H1 (cell line): ENCODE data around the gene SPAG16. TPM values are rescaled to one million over a fixed set of nuclear protein-coding genes. Genes with fewer than 3 reads are reported as not detected.

ENCODE experiments used
- CTCF ChIA-PET: fragments of 300-600 bp; sonication (Branson Sonifier 250); formaldehyde crosslinking; loops from one replicate; lab custom pipeline; 2021; ENCODE audit not compliant: partially characterized antibody; lab: Charles Lee
- POLR2A ChIA-PET: fragments of 300-600 bp; sonication (Branson Sonifier 250); formaldehyde crosslinking; loops from one replicate; lab custom pipeline; 2021; ENCODE audit warnings: inconsistent platforms; ENCODE audit not compliant: partially characterized antibody; lab: Charles Lee
- DNase-seq, 2 experiments: peaks; one replicate each; pipeline versions ENCODE4 v3.0.0 to v3.0.0-alpha.2; 2010 to 2022; ENCODE audit warnings: low spot score in 2 of 2, low read depth in 1 of 2, mixed read lengths in 1 of 2
- FAIRE-seq: peaks from 2 replicates; lab custom pipeline; 2011; peaks lifted over from hg19 to GRCh38; lab: Jason Lieb, UNC
- H2AFZ ChIP-seq: 2 replicates; pipeline ENCODE4 v1.8.1; 2012; ENCODE audit warnings: low read length, inconsistent platforms
- H2AK5ac ChIP-seq: 2 replicates; pipeline ENCODE4 v1.6.1; 2013; ENCODE audit warnings: low read depth, low read length
- H2BK120ac ChIP-seq: replicated peaks from 2 replicates; pipeline ENCODE3; 2013; ENCODE audit warnings: low read depth, low read length, inconsistent platforms
- H2BK12ac ChIP-seq: 2 replicates; pipeline ENCODE4 v1.6.1; 2013; ENCODE audit warnings: low read depth, low read length
- H2BK15ac ChIP-seq: 2 replicates; pipeline ENCODE4 v1.6.1; 2013; ENCODE audit warnings: low read length
- H2BK20ac ChIP-seq: 2 replicates; pipeline ENCODE4 v1.6.1; 2013; ENCODE audit warnings: low read length
- H2BK5ac ChIP-seq: 2 replicates; pipeline ENCODE4 v1.6.1; 2013; ENCODE audit warnings: low read depth, low read length
- H3K14ac ChIP-seq: 2 replicates; pipeline ENCODE4 v1.6.1; 2013; ENCODE audit warnings: inconsistent platforms; ENCODE audit not compliant: insufficient read length
- H3K18ac ChIP-seq: 2 replicates; pipeline ENCODE4 v1.6.1; 2013; ENCODE audit warnings: low read length; ENCODE audit errors: extremely low read depth
- H3K23ac ChIP-seq: 2 replicates; pipeline ENCODE4 v1.6.1; 2013; ENCODE audit warnings: inconsistent platforms; ENCODE audit not compliant: insufficient read length
- H3K23me2 ChIP-seq: 2 replicates; pipeline ENCODE4 v1.6.1; 2013; ENCODE audit warnings: low read depth, low read length
- H3K27ac ChIP-seq: 2 replicates; pipeline ENCODE4 v1.6.1; 2011; ENCODE audit warnings: low read depth, low read length, inconsistent platforms
- H3K27me3 ChIP-seq, 4 experiments: replicated peaks in 1 of 4; 1 replicate in 1 of 4; 2 replicates in 3 of 4; pipeline versions ENCODE4 v1.6.1 to v1.8.1; 2011 to 2013; ENCODE audit warnings: low read length in 3 of 4, mild to moderate bottlenecking in 3 of 4, inconsistent platforms in 2 of 4, mixed read lengths in 2 of 4, moderate library complexity in 1 of 4; ENCODE audit not compliant: control insufficient read depth in 3 of 4, insufficient read depth in 3 of 4; ENCODE audit errors: extremely low read depth in 1 of 4
- H3K36me3 ChIP-seq, 4 experiments: 2 replicates each; pipeline versions ENCODE4 v1.6.1 to v1.8.1; 2011 to 2013; ENCODE audit warnings: mild to moderate bottlenecking in 4 of 4, low read length in 3 of 4, moderate library complexity in 2 of 4, control low read depth in 1 of 4, inconsistent platforms in 1 of 4; ENCODE audit not compliant: insufficient read depth in 4 of 4, control insufficient read depth in 2 of 4
- H3K4ac ChIP-seq: replicated peaks from 2 replicates; pipeline ENCODE3; 2013; ENCODE audit warnings: low read length, low read depth, mixed read lengths, inconsistent platforms; ENCODE audit not compliant: insufficient read length
- H3K4me1 ChIP-seq, 4 experiments: replicated peaks in 1 of 4; 1 replicate in 1 of 4; 2 replicates in 3 of 4; pipeline versions ENCODE4 v1.6.1 to v1.8.1; 2011 to 2013; ENCODE audit warnings: low read length in 3 of 4, inconsistent platforms in 2 of 4, mixed read lengths in 1 of 4; ENCODE audit not compliant: insufficient read depth in 4 of 4, control insufficient read depth in 3 of 4
- H3K4me2 ChIP-seq, 2 experiments: 2 replicates each; pipeline versions ENCODE4 v1.6.1 to v1.8.1; 2011 to 2013; ENCODE audit warnings: low read depth in 2 of 2, low read length in 2 of 2, control low read depth in 1 of 2, inconsistent platforms in 1 of 2, mild to moderate bottlenecking in 1 of 2; ENCODE audit not compliant: insufficient read depth in 1 of 2
- H3K4me3 ChIP-seq, 4 experiments: fragments of 200-600, 300-600 bp in 1 of 4; sonication (generic), shearing (Covaris generic), sonication (Bioruptor Twin) in 1 of 4; 2 replicates each; pipeline versions ENCODE4 v1.5.1 to v1.8.1; 2011 to 2016; ENCODE audit warnings: low read length in 4 of 4, low read depth in 3 of 4, control low read depth in 2 of 4, inconsistent platforms in 2 of 4, mild to moderate bottlenecking in 2 of 4, mixed read lengths in 1 of 4, moderate library complexity in 1 of 4; ENCODE audit not compliant: insufficient read depth in 2 of 4; ENCODE audit errors: extremely low read depth in 1 of 4
- H3K56ac ChIP-seq: replicated peaks from 2 replicates; pipeline ENCODE3; 2013; ENCODE audit warnings: low read depth, mild to moderate bottlenecking, mixed read lengths, low read length, inconsistent platforms; ENCODE audit not compliant: insufficient read length
- H3K79me1 ChIP-seq: 2 replicates; pipeline ENCODE4 v1.6.1; 2013; ENCODE audit warnings: low read depth, low read length, control low read depth
- H3K79me2 ChIP-seq, 2 experiments: 2 replicates each; pipeline versions ENCODE4 v1.6.1 to v1.8.1; 2012 to 2013; ENCODE audit warnings: low read length in 2 of 2, mild to moderate bottlenecking in 2 of 2, inconsistent platforms in 1 of 2; ENCODE audit not compliant: insufficient read depth in 2 of 2, control insufficient read depth in 1 of 2
- H3K9ac ChIP-seq, 4 experiments: replicated peaks in 1 of 4; 1 replicate in 1 of 4; 2 replicates in 3 of 4; pipeline versions ENCODE4 v1.6.1 to v1.8.1; 2011 to 2013; ENCODE audit warnings: low read depth in 3 of 4, low read length in 3 of 4, control low read depth in 2 of 4, mild to moderate bottlenecking in 2 of 4, moderate library complexity in 2 of 4, inconsistent platforms in 1 of 4; ENCODE audit errors: extremely low read depth in 1 of 4
- H3K9me3 ChIP-seq, 2 experiments: 2 replicates each; pipeline versions ENCODE4 v1.6.1 to v1.8.1; 2012 to 2013; ENCODE audit warnings: mild to moderate bottlenecking in 2 of 2, moderate library complexity in 2 of 2, control low read depth in 1 of 2, inconsistent platforms in 1 of 2, low read depth in 1 of 2, low read length in 1 of 2, mixed read lengths in 1 of 2; ENCODE audit not compliant: insufficient read depth in 2 of 2
- H4K20me1 ChIP-seq, 2 experiments: replicated peaks in 1 of 2; 2 replicates each; pipeline versions ENCODE3 to v1.8.1; 2011 to 2013; ENCODE audit warnings: inconsistent platforms in 2 of 2, low read length in 2 of 2, mild to moderate bottlenecking in 1 of 2; ENCODE audit not compliant: insufficient read depth in 2 of 2, control insufficient read depth in 1 of 2
- H4K5ac ChIP-seq: 2 replicates; pipeline ENCODE4 v1.6.1; 2013; ENCODE audit warnings: low read length, low read depth, mixed read lengths, inconsistent platforms; ENCODE audit not compliant: insufficient read length
- H4K8ac ChIP-seq: 2 replicates; pipeline ENCODE4 v1.8.0; 2013; ENCODE audit warnings: mild to moderate bottlenecking, moderate library complexity, low read length, inconsistent platforms; ENCODE audit not compliant: insufficient read depth; ENCODE audit errors: extremely low read depth
- H4K91ac ChIP-seq: replicated peaks from 2 replicates; pipeline ENCODE3; 2013; ENCODE audit warnings: low read length, mixed read lengths, inconsistent platforms; ENCODE audit not compliant: insufficient read length
- CHD7 ChIP-seq: fragments of 300-600 bp; sonication (generic); IDR thresholded peaks from 2 replicates; pipeline ENCODE4 v1.7.1; 2012; ENCODE audit warnings: low read length, moderate library complexity, mild to moderate bottlenecking, inconsistent platforms; ENCODE audit not compliant: insufficient replicate concordance
- TBP ChIP-seq: IDR thresholded peaks from 2 replicates; pipeline ENCODE4 v1.6.1; 2011; ENCODE audit warnings: low read depth, low read length, improper control_type of control experiment
- polyA plus RNA-seq, 7 experiments: library from polyadenylated mRNA; depleted of rRNA in 3 of 7; stranded (reverse) in 5 of 7; unstranded in 2 of 7; fragments of >200 nt in 5 of 7; fragments of 200-250 nt in 2 of 7; gene quantifications; 1 replicate in 5 of 7; 2 replicates in 1 of 7; 4 replicates in 1 of 7; pipeline versions ENCODE4 v1.2.1 to v1.2.3, GENCODE V29; 2011 to 2013; ENCODE audit warnings: missing spikeins in 2 of 7, mixed read lengths in 2 of 7
- total RNA-seq: library from RNA; stranded (reverse); fragmentation: NEBNext Ultra II Directional; extraction: Animal tissue kit (Norgen Biotek cat#: 25700); gene quantifications from 2 replicates; pipeline ENCODE4 v1.2.1, GENCODE V29; 2021

SPAG16 gene
- total and polyA plus RNA-seq, 2 of the 8 experiments (the other 6 are each of a cell fraction or from before 2014, with no cell fraction given), result 6.0 to 14.9 TPM

GRCh38 chr2:213566846-213567245 is 282.6 kb downstream of the SPAG16 start:
- FAIRE-seq (no peak), DNase-seq (no peak)
- Histone ChIP-seq H4K91ac (no peak overlapping the region), H2BK15ac (no peak overlapping the region), H3K4me2 (no peak overlapping the region), H3K79me2 (no peaks in the 10 kb centered on the region), H4K8ac (no peak overlapping the region), H3K27me3 (no peaks in the 10 kb centered on the region), H3K4ac (no peak overlapping the region), H3K4me1 (no peaks in the 10 kb centered on the region), H3K14ac (no peak overlapping the region), H4K5ac (no peak overlapping the region), H3K23ac (no peak overlapping the region), H3K79me1 (no peaks in the 10 kb centered on the region), H2BK12ac (no peak overlapping the region), H4K20me1 (no peaks in the 10 kb centered on the region), H3K9ac (no peak overlapping the region), H3K9me3 (no peaks in the 10 kb centered on the region), H2BK20ac (no peak overlapping the region), H2BK120ac (no peak overlapping the region), H2BK5ac (no peak overlapping the region), H3K36me3 (no peaks in the 10 kb centered on the region), H3K56ac (no peak overlapping the region), H3K23me2 (no peaks in the 10 kb centered on the region), H3K4me3 (no peak overlapping the region), H3K27ac (no peak overlapping the region), H3K18ac (no peak overlapping the region), H2AFZ (no peak overlapping the region), H2AK5ac (no peak overlapping the region)
- no peak for TF ChIP-seq CHD7
- TF ChIP-seq TBP, result no peak
- POLR2A ChIA-PET, result no interaction called here
- CTCF ChIA-PET, result no interaction called here
